Panc1 (cell line): Measurements from ENCODE around the gene PAK6.

Experiments used
- CTCF ChIP-seq: fragments of 450-650 bp; IDR thresholded peaks from 2 replicates; pipeline ENCODE4 v1.5.1; 2017; ENCODE audit warnings: mild to moderate bottlenecking
- POLR2AphosphoS5 ChIP-seq: IDR thresholded peaks from 2 replicates; pipeline ENCODE4 v1.6.1; 2012; ENCODE audit warnings: mild to moderate bottlenecking, low read depth, low read length, moderate library complexity

- TF ChIP-seq POLR2AphosphoS5 (no peak), CTCF (no peak)
These were observed 4.4 kb downstream of the PAK6 start for GRCh38 chr15:40243126-40243810.
